Tibial nerve (tissue), 4 donors: Measurements from ENCODE around the gene GNAI3. TPM values are rescaled to one million over a fixed set of nuclear protein-coding genes. Genes with fewer than 3 reads are reported as not detected.

Source experiments
- DNase-seq, 2 donors: peaks; one replicate each; pipeline ENCODE4 v3.0.0-alpha.2; 2019; ENCODE audit warnings: low spot score in 2 of 2
- H3K27ac ChIP-seq, 4 donors: fragments of 200-600 bp; sonication (generic) in 3 of 4; one replicate each; pipeline ENCODE4 v1.5.1; 2017 to 2019; ENCODE audit warnings: mild to moderate bottlenecking in 1 of 4
- H3K27me3 ChIP-seq, 2 donors: fragments of 200-600 bp; sonication (generic) in 1 of 2; one replicate each; pipeline versions ENCODE4 v1.5.1 to v1.6.0; 2017 to 2019
- H3K36me3 ChIP-seq, 3 donors: fragments of 200-600 bp; sonication (generic); one replicate each; pipeline ENCODE4 v1.5.1; 2018 to 2019
- H3K4me1 ChIP-seq, 4 donors: fragments of 200-600 bp; sonication (generic) in 3 of 4; one replicate each; pipeline ENCODE4 v1.5.1; 2017 to 2019
- H3K4me3 ChIP-seq, 4 donors: fragments of 200-600 bp; sonication (generic) in 3 of 4; one replicate each; pipeline ENCODE4 v1.5.1; 2017 to 2019; ENCODE audit warnings: mild to moderate bottlenecking in 1 of 4, moderate library complexity in 1 of 4
- H3K9me3 ChIP-seq, 4 donors: fragments of 200-600 bp; sonication (generic) in 3 of 4; one replicate each; pipeline ENCODE4 v1.5.1; 2017 to 2019
- EP300 ChIP-seq, 2 donors: sonication (generic); formaldehyde crosslinking; IDR thresholded peaks; one replicate each; pipeline ENCODE4 v1.6.1; 2017; ENCODE audit warnings: antibody characterized with exemption in 2 of 2, mild to moderate bottlenecking in 1 of 2
- POLR2A ChIP-seq, 2 donors: fragments of 450-650 bp; IDR thresholded peaks; one replicate each; pipeline ENCODE4 v1.6.1; 2017; ENCODE audit warnings: antibody characterized with exemption in 2 of 2, mild to moderate bottlenecking in 2 of 2, moderate library complexity in 2 of 2
- WGBS, 2 donors: methylation state at CpG; one replicate each; pipeline ENCODE4 v1.1.5; 2018; 5-methylcytosine and 5-hydroxymethylcytosine counted together
- total RNA-seq, 4 donors: library from RNA; depleted of rRNA; stranded (reverse); fragments of >200 nt; gene quantifications; one replicate each; pipeline ENCODE4 v1.1.0, GENCODE V29; 2016
- TF ChIP-seq, protein P1 (sequence below), 5 experiments: fragments of 200-600 bp in 3 of 5; fragments of 450-650 bp in 2 of 5; sonication (generic) in 3 of 5; IDR thresholded peaks; one replicate each; pipeline ENCODE4 v1.5.1; 2016 to 2019; ENCODE audit warnings: antibody characterized with exemption in 5 of 5, mild to moderate bottlenecking in 3 of 5, moderate library complexity in 2 of 5

The GNAI3 gene
- total RNA-seq, 4 donors from 2014 or later, result 4.0 to 6.3 (median 5.1) TPM

DNA sequence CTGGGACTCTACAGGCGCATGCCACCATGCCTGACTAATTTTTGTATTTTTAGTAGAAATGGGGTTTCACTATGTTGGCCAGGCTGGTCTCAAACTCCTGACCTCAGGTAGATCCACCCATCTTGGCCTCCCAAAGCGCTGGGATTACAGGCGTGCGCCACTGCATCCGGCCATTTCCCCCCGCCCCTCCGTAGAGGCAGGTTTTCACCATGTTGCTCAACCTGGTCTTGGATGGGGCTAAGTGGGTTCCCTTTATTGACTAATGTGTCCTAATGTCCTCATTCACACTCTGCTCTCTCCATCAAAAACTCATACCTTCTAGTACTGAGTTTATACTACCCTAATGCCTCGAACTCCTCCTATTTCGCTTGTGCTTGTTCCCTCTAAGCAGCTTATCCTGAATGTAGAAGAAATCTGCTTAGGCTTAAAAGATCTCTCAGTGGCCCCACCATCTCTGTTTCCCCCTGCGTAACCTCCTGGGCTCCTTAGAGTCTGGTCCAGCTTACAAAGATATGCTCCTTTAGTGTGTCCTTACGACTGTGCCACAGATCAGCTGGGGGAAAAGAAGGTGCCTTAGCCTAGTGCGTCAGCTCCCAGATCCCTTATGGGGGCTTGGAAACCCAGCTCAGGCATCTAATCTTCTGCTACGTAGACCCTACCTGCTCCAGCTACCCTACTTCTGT, 63.0 kb downstream of the GNAI3 start:
- Histone ChIP-seq H3K36me3 (no peaks in the 10 kb centered on the region), H3K27me3 (no peaks in the 10 kb centered on the region), H3K4me1 (no peaks in the 10 kb centered on the region), H3K4me3 (no peak overlapping the region), H3K27ac (no peak overlapping the region), H3K9me3 (no peaks in the 10 kb centered on the region)
- no peak for DNase-seq
- TF ChIP-seq POLR2A (IDR thresholded peaks at IDR 0.05) (no peak), EP300 (IDR thresholded peaks at IDR 0.05) (no peak)
- TF ChIP-seq, protein P1, sequence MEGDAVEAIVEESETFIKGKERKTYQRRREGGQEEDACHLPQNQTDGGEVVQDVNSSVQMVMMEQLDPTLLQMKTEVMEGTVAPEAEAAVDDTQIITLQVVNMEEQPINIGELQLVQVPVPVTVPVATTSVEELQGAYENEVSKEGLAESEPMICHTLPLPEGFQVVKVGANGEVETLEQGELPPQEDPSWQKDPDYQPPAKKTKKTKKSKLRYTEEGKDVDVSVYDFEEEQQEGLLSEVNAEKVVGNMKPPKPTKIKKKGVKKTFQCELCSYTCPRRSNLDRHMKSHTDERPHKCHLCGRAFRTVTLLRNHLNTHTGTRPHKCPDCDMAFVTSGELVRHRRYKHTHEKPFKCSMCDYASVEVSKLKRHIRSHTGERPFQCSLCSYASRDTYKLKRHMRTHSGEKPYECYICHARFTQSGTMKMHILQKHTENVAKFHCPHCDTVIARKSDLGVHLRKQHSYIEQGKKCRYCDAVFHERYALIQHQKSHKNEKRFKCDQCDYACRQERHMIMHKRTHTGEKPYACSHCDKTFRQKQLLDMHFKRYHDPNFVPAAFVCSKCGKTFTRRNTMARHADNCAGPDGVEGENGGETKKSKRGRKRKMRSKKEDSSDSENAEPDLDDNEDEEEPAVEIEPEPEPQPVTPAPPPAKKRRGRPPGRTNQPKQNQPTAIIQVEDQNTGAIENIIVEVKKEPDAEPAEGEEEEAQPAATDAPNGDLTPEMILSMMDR (IDR thresholded peaks at IDR 0.05), result no peak
- 89 to 94% methylated on average over 13 of the region's 13 CpGs for WGBS, 2 donors

DNA sequence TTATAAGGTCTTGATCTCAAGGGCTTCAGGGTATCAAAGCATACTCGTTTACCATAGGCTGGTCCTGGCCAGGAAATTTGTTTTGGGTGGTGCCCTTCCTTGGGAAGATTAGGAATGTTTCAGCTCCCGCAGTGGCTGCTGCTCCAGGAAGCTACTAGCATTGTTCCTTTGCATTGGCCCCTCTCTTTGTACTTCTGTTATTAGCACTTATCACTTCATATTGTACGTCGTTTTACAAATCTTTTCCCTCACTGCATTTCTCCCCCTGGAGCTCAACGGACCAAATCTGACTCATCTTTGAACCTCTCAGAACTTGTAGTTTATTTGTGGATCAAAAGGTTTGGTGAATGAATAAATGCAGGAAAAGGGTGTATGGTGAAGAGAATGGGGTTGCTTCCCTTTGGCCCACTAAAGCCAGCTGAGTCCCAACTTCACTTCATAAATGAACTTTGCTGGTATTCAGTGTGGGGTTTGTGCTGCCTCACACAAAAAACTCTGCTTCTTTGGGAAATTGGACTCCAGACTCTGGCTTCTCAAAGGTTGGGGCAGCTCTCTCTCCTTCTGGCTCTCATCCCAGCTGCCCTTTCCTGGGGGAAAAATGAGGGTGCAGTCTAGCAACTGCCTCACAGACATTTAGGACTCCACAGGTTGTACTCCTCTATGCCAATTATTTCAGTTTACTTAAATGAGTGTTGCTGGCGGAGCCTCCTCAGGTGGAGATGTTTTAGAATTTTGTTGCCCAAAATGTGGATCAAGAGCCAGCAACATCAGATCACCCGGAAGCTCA, 65.1 kb downstream of the GNAI3 start:
- 39 to 54% methylated on average over 7 of the region's 7 CpGs for WGBS, 2 donors
- no peak for DNase-seq
- Histone ChIP-seq H3K36me3 (no peaks in the 10 kb centered on the region), H3K9me3 (no peaks in the 10 kb centered on the region), H3K4me1 (peaks cover 0 to 15% (median 5%) of the 10 kb centered on the region in 4 donors), H3K4me3 (no peak overlapping the region), H3K27ac (no peak overlapping the region), H3K27me3 (no peaks in the 10 kb centered on the region)
- no peak for TF ChIP-seq EP300 (IDR thresholded peaks at IDR 0.05)
- no peak for TF ChIP-seq POLR2A (IDR thresholded peaks at IDR 0.05)
- TF ChIP-seq, protein P1 (IDR thresholded peaks at IDR 0.05), result no peak

DNA sequence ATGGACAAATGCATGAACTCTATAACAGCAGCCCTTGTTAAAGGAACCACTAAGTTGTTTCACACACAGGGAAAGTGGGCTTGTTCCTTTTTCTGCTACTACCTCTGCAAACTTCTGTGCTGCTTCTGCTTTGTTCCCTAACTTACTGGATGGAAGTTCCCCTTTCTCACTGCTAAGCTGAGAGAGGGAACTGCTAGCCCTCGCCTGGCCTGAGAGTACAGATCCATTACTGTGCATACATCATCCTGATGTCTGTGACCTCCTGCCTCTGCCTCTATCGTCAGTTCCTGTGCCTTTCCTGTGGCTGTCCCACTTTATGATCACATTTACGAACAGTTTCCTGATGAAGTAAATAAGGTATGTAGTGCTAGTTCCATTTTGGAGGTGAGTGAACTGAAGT, 67.5 kb downstream of the GNAI3 start:
- WGBS, 2 donors, result 54 to 65% methylated on average over 3 of the region's 3 CpGs
- Histone ChIP-seq H3K9me3 (no peaks in the 10 kb centered on the region), H3K27me3 (no peaks in the 10 kb centered on the region), H3K36me3 (no peaks in the 10 kb centered on the region), H3K27ac (peak overlapping the region in 1 of 4 donors; percentile 68), H3K4me1 (peaks cover 0 to 31% (median 10%) of the 10 kb centered on the region in 4 donors), H3K4me3 (no peak overlapping the region)
- TF ChIP-seq EP300 (IDR thresholded peaks at IDR 0.05), result peak in 1 of 2 donors; percentile 58
- TF ChIP-seq, protein P1 (IDR thresholded peaks at IDR 0.05), result no peak
- TF ChIP-seq POLR2A (IDR thresholded peaks at IDR 0.05), result no peak
- no peak for DNase-seq

DNA sequence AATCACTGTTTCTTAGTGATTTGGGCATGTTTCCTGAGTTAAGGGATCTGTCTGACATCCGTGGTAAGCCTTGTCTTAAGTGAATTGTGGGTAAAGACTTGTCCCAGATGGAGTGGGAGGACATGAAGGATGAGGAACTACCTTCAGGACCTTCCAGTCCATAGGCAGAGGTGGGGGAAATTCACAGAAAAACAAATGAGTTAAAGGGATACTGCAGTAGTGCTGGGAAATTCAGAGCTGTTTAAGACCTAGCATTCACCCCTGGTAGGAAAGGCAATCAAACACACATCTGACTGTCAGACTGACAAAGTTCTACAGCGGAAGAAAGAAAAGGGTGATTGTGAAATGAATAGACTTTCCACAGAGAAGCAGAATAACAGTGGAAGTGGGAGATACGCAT, 68.0 kb downstream of the GNAI3 start:
- H3K4me1 ChIP-seq, result peaks cover 0 to 36% (median 14%) of the 10 kb centered on the region in 4 donors
- no peak for TF ChIP-seq POLR2A (IDR thresholded peaks at IDR 0.05)
- no peak for TF ChIP-seq EP300 (IDR thresholded peaks at IDR 0.05)
- TF ChIP-seq, protein P1 (IDR thresholded peaks at IDR 0.05), result no peak
- no peaks in the 10 kb centered on the region for H3K27me3 ChIP-seq
- 53 to 59% methylated on average over 3 of the region's 3 CpGs for WGBS, 2 donors
- H3K27ac ChIP-seq, result peak overlapping the region in 2 of 4 donors; percentile 68 to 77
- H3K36me3 ChIP-seq, result no peaks in the 10 kb centered on the region
- H3K9me3 ChIP-seq, result no peaks in the 10 kb centered on the region
- no peak for DNase-seq
- H3K4me3 ChIP-seq, result no peak overlapping the region

DNA sequence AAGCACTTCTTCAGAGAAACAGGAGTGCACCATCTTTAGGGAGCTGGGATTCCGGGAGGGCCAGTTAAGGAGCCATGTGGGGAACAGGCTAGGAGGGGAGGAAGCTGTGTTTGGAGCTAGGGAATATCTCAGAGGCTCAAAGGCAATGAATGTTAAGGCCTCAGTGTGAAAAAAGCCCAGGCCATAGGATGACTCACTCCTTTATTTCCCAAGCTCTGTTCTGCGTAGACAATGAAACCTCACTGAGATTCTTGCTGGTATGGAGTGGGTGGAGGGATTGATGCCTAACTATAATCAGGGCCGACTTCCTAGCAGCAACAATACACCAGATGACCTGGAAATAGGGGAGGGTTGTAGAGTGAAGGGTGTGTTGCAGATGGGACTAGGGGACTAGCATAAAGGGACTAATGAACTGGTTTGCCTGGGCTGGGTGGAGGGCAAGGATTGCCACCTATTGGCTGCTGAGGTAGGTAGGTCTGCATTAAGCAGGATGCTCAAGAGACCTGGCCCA, 68.9 kb downstream of the GNAI3 start:
- Histone ChIP-seq H3K9me3 (no peaks in the 10 kb centered on the region), H3K27ac (peak overlapping the region in 2 of 4 donors; percentile 68 to 77), H3K27me3 (no peaks in the 10 kb centered on the region), H3K4me3 (no peak overlapping the region), H3K4me1 (peaks cover 0 to 45% (median 21%) of the 10 kb centered on the region in 4 donors), H3K36me3 (no peaks in the 10 kb centered on the region)
- DNase-seq, result no peak
- WGBS, 2 donors, result 32 to 34% methylated on average over 3 of the region's 3 CpGs
- TF ChIP-seq, protein P1 (IDR thresholded peaks at IDR 0.05), result no peak
- no peak for TF ChIP-seq POLR2A (IDR thresholded peaks at IDR 0.05)
- peak in 1 of 2 donors; percentile 16 for TF ChIP-seq EP300 (IDR thresholded peaks at IDR 0.05)
